Forelimb muscle (tissue), 1 donor: ENCODE measurements around the gene CFAP299. TPM values are rescaled to one million over a fixed set of nuclear protein-coding genes. Genes with fewer than 3 reads are reported as not detected.

Experiments used
- DNase-seq: peaks from one replicate; pipeline ENCODE4 v3.0.0-alpha.2; 2013; ENCODE audit warnings: low read depth
- polyA plus RNA-seq: library from polyadenylated mRNA; unstranded; fragments of 120-200 nt; gene quantifications from one replicate; pipeline ENCODE4 v1.2.1, GENCODE V29; 2013; ENCODE audit not compliant: insufficient read length

Gene CFAP299
- polyA plus RNA-seq, 1 donor = 0.23 TPM

DNA sequence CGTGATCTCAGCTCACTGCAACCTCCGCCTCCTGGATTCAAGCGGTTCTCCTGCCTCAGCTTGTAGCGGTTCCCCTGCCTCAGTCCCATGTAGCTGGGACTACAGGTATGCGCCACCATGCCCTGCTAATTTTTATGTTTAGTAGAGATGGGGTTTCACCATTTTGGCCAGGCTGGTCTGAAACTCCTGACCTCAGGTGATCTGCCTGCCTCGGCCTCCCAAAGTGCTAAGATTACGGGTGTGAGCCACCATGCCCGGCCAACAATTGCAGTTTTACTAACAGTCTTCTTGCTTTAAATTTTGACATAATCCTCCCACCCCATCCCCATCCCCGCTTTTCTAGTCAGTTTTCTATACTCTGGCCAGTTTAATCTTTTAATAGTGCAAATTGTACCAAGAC, 112.0 kb downstream of the CFAP299 start:
- no peak for DNase-seq

DNA sequence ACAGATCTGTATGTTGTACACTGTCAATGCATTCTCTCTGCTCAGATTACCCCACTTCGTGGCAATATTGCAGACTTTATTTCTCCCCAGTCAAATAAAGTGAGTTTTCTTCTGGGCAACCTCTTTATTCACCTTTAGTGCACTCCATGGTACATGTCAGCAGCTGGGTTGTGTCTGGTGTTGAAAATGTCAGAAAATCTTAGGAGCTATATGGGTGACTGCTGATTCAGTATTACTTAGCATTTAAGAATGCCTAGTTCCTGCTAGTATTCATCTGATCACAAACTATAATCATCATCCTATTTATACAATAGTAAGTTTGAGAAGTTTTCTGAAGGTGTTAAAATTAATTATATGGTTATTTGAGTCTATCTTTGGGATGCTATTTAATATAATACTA, 112.5 kb downstream of the CFAP299 start:
- no peak for DNase-seq

DNA sequence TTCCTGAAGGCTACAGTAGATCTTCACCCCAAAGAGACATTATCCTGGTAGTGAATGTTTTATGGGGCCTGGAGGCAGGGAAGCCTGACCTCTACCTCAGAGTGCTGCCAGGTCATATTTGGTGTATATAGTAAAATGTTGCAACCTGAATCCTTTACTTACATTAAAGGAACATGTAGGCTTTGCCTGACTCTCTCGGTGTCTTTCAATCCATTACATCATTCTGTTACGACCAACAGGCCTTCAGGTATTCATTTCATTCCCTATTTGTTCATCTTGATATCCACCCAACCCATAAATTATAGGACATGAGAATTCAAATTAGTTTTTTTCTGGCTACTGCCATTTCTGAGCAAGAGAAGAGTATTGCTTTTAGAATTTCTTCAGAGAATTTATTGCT, 116.5 kb downstream of the CFAP299 start:
- no peak for DNase-seq

DNA sequence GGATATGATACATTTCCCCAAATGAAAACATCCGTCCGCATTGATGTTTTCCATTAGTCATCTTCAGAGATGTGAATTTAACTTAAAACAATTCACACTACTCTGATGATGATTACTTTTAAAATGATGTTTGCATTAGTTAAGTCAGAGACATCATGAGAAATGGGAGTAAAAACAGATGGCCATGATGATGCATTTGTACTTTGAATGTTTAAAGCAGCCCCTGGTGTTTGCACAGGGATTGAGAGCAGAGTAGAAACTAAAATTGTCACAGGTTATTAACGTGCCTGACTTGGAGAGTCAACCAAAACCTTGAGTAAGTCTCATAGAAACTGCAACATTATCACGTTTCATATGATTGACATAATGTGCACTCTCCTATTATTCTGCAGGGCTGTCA, 117.2 kb downstream of the CFAP299 start:
- no peak for DNase-seq

DNA sequence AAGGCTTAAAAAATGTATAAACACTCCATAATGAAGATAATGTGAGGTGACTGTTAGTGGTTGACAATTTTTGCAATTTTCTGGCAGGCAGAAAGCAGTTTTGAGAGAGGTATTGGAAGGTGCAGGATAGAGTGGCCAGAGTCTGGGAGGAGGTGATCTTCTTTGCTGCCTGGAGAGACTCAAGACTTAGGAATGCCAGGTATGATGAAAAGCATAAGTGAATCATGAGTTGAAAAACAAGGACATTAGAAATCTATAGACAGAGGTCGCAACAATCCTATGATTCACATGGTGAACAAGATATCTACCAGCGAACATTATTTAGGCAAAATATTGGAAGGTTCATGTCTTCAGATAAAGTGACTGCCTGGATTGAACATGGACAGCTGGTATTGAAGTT, 118.5 kb downstream of the CFAP299 start:
- no peak for DNase-seq

DNA sequence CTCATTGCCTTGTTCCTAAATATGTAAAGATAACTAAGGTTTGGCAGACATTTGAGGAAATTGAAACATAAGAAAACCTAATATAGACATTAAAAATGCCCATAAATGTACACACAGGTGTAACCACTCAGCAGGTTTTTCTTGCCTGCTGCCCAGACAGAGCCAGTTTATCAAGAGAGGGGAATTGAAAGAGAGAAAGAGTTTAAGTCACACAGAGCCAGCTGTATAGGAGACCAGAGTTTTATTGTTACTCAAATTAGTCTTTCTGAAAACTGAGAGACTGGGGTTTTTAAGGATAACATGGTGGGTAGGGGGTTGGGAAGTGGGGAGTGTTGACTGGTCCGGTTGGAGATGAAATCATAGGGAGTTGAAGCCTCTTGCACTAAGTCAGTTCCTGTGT, 119.0 kb downstream of the CFAP299 start:
- no peak for DNase-seq

DNA sequence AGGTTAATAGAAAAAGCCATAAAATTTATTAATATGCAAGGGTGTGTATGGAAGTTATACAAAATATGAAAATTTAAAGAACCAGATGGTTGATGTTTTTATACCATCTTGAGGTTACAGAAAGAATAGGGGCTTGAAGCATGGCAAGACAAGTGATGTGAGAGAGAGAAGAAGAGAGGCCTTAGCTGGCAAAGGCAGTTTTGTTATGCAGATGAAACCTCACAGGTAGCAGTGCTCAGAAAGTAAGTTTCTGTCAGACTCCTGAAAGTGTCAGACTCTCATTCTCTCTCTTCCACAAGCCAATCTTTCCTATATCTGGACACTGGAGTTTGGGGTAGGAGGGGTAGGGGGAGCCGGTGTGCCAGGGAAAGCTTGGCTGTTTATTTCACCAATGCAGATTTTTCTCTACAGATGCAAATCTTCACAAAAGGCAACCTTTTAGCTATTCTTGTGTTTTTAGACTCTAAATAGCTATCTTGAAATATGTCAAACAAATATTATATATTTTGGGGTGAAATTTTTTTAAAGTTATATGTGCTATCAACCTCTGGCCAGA, 124.5 kb downstream of the CFAP299 start:
- no peak for DNase-seq

DNA sequence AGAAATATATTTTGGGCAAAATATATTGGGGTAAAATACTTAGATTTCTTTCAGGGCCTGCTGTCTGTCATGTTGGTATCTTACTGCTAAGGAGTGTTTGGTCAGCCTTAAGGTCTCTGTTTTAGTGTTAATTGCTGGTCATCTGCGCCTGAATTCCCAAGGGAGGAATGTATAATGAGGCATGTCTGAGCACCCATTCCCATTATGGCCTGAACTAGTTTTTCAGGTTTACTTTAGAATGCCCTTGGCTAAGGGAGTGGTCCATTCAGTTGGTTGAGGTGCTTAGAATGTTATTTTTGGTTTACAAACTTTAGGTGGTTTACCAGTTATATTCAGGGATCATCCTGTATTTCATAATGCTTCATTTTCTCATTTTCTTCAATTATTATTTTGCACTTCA, 125.9 kb downstream of the CFAP299 start:
- no peak for DNase-seq

DNA sequence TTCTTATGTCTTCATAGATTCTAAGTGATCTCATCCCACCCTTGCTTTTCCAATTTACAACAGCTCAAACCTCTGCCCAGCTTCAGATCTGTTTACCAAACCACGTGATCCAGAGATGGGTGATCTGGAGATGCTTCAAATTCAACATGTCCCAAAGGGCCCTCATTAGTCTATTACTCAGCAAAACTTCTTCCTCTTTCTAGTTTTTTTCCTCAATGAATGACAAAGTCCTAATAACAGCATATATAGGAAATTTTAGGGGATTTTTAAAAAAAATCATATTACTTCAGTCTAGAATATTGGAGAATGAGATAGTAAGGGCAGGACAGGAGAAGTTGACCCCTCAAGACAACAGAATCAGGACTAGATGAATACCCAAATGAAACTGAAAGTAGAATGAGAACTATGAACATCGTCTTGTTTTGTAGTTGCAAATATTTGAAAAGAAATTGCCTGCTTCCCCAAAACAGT, 127.1 kb downstream of the CFAP299 start:
- no peak for DNase-seq

DNA sequence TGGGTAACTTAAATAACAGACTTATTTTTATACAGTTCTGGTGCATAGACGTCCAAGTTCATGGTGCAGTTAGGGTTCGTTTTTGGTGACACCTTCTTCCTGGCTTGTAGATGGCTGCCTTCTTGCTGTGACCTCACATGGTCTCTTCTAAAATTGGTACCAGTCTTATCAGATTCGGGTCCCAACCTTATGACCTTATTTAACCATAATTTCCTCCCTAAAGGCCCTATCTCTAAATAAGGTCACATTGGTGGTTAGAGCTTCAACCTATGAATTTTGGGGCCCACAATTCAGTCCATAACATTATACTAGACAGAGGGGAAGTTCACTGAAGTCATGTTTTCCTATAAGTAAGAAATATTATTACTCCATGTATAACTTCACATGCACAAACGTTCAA, 128.0 kb downstream of the CFAP299 start:
- DNase-seq = no peak

DNA sequence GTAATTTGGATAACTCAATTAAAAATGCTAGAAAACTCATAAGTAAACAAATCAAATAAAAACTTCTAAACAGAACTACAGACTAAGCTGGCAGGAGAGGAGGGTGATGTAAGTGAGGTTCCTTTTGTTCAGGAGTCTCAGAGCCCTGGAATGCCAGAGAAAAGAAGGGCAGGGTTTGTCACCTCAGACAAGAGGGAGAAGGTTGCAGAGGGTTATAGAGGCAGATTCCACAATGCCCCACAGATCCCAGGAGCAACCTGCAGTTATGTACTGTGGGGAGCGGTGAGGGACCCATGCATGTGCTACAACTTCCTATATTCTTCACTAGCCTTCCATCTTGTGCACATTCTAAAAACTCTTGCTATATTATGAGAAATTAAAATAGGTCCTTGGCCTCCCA, 129.7 kb downstream of the CFAP299 start:
- no peak for DNase-seq

DNA sequence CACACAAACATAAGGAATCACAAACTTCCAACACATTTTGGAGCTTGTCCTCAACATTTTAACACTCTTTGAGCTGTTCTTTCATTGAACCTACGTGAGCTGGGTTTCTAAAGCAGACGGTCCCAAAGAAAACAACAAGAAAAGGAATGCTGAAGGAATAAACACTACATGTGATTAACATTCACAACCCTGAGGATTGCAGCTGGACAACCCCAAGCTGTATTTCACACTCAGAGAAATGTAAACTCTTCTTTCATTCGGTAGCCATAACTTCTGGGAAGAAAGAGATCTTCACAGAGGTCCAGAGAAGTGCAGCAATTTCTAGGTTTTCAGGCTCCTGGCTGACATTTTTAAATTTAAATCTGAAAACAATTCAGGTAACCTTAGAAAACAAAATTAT, 130.2 kb downstream of the CFAP299 start:
- DNase-seq = no peak

DNA sequence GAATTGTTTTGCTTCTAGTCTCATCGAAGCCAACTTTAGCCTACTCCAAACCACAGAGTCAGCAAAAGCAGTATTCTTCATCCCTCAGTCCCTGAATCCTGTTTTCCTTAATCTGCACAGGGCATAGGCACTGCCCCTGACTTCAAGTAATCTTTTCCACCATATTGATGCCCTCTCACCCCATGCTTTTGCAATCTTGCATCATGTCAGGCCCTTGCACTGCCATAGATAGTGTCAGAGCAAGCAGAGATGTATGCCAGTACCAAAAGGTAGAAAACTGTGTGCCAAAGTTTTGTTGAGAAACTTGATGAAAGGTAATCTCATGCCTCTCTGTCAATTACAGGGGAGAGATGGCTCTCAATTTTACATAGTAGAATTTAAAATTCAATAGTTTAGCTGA, 131.1 kb downstream of the CFAP299 start:
- no peak for DNase-seq

DNA sequence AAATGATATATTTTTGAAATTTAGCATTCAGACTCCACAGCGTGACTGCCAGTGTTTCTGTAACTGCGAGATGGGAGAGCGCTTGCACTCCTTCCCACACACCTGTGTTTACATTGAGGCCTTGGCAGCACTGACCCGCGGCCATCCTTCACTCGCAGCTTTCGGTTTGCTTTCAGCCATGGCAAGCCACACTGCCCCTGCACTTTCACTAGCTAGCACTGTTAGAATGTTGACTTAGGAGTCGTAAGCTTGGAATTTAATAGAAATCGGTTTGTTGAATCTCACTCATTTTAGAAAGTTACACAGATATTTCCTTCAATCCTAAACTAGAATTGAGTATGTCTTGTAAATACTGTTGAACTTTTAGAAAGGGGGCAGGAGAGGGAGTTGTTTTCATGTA, 136.2 kb downstream of the CFAP299 start:
- no peak for DNase-seq

DNA sequence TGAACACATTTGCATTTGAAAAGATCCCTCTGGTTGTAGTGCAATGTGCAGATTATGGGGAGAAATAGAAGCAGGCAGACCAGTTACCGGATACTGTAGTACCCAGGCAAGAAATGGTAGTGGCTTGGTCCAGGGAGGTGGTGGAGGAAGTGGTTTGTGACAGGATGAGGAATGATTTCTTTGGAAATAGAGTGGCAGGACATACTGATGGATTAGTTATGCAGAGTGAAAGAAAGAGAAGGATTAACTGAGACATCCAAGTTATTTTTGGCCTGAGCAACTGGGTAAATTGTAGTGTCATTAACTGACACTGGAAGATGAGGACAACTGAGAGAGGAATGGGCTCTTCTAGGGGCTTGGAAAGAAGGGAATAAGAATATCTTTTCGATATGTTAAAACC, 139.7 kb downstream of the CFAP299 start:
- no peak for DNase-seq

DNA sequence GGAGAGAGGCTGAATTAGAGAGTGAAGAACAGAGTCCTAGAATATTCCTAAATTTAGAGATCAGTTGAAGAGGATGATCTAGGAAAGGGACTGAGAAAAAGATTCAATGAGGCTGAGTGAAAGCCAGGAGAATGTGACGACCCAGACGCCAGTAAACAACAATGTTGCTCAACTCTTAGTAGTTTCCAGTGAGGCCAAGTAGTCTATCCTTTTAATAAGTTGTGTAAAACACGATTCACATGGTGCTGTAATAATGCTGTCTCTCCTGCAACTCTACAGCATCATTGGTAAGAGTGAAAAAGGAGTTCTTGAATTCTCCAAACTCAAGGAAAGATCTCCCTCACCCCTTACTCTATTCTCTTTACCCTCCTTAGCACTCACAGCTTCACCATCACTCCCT, 140.3 kb downstream of the CFAP299 start:
- DNase-seq = no peak

DNA sequence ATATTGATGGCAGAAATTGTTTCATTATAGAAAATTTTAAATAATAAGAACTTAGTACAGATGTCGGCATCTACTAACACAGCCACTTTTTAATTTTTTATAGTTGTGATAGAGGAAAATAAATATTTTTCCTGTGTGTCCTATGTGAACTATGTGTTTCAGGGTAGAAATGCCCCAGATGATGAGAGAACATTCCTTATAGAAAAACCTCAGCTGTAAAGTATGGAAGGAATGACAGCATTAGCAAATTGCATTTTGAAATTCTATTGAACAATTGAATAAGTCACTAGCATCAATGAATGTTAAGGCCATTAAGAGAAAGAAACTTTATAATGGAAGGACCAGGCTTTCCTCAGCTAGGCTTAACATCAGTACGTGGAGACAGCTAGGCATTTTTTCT, 149.2 kb downstream of the CFAP299 start:
- no peak for DNase-seq

DNA sequence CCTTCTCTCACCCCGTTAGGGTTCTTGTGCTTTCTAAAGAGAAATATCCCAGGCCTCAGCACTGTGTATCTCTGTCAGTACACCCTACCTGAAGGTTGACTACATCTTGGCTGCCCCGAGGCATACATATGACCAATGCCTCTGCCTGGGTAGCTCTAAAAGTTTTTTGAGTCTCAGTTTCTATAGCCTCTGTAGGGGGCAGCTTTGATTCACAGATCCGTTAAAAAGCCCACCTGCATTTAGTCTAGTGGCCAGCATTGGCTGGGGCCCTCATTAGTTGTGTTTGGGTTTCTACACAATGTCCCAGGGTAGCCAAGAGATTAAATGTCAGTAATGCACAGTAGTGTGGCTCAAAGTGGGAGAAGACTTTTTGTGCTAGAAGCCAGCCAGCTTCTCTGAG, 151.1 kb downstream of the CFAP299 start:
- no peak for DNase-seq

DNA sequence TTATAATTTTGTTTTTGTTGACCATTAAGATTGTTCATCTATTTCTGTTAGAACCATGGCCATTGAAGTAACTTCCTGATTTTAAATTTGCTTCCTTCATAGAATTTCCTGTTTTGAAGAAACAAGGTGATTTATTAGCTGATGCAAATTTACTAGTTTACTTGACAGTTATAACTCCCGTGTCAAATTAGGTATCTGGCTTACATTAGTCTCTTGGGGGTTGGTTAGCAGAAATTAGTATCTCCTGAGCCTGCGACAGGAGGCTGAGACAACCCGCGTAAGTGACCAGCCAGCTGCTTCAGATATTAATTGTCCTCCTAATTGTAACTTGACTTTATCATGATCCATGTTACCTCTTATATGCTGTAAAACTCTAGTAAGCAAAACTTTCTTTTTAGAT, 154.3 kb downstream of the CFAP299 start:
- DNase-seq = no peak

DNA sequence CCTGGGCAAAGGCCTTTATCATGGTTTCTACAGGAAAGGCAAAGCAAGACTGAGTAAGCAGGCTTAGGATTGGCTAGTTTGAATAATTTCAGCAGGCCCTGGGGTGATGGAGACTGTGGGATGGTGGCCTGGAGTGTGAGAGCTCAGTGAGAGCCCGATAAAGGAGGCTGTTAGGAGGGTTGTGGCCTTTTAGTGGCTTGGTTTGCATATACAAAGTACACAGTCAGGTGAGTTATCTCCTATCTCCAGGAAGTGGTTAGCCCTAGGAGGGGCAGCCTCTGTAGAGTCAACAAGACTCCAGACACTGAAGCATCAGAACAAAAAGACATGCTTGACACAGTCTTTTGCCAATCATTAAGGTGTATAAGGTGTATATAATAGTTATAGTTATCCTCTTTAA, 157.2 kb downstream of the CFAP299 start:
- no peak for DNase-seq

DNA sequence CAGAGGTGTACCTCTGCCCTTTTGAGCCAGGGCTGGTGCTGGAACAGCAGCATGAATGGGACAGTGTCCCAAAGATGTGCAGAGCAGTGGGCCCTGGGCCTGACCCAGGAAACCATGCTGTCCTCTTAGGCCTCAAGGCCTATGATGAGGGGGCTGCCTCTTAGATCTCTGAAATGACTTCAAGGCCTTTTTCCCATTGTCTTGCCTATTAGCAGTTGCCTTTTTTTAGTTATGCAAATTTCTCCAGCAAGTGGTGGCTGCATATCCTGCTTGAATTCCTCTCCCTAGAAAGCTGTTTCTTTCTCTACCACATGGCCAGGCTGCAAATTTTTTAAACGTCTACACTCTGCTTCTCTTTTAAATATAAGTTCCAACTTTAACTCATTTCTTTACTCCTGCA, 160.3 kb downstream of the CFAP299 start:
- DNase-seq = no peak

DNA sequence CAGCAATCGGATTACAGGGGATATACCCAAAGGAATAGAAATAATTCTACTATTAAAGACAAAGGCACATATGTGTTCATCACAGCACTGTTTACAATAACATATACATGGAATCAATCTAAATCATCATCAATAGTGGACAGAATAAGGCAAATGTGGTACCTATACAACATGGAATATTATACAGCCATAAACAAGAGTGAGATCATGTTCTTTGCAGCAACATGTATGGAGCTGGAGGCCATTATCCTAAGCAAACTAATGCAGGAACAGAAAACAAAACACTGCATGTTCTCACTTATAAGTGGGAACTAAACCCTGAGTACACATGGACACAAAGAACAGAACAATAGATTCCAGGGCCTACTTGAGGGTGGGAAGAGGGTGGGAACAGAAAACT, 163.2 kb downstream of the CFAP299 start:
- no peak for DNase-seq

DNA sequence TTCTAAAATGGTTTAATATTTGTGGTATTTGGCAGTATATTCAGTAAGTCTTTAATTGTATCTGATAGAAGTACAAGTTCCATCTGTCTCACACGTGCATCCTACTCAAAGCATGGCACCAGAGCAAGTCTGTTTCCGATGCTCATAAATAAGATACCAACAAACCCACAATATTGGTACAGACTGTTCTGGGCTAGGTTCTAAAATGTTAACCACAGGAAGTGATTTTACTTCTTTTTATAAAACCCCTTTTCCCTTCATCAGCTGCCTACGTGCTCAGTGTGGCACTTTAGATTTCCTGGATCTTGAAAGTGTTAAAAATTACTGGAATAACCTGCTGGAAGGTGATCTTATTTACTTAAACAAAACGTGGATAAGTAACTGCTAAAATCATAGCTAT, 165.1 kb downstream of the CFAP299 start:
- no peak for DNase-seq

DNA sequence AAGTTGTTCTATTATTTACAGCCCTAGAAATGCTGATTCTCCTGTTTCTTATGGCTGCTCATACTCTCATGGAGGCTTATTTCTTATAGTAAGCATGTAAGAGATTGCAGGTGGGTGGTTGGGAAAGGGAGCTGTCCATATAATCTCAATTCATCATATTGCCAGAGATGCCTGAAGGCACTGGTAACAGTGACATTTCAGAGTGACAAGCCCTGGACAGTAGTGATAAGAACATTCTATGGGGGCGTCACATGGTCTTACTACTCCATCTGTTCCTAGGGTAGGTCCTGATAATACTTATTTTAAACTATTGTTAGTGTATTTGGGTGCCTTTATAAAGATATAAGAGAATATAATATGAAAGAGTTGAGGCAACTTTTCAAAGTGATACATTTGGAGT, 171.5 kb downstream of the CFAP299 start:
- no peak for DNase-seq

DNA sequence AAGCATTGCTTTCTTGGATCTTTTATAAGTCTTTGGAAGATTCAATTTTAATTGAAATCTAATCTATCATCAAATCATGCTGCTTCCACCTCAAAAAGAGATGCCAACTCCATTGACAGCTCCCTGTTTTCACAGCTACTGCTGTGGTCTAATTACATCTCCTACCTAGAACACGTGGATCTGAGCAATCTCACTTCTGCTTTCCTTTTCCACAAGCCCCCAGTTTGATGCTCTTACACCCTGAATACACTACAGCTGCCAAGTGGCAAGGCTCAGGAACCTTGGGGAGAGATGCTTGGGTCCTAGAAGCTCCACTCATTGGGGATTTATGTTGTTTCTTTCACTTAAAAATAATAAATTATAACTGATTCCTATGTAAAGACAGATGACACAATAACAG, 172.0 kb downstream of the CFAP299 start:
- DNase-seq = no peak
